Kidney glomerular epithelial cell (primary cell): ENCODE measurements around the gene ELL.

Experiments
- DNase-seq: peaks from one replicate; lab custom pipeline; 2025; lab: John Stamatoyannopoulos, UW

ELL gene

GRCh38 chr19:18397242-18398202 lies 124.3 kb downstream of the ELL start, which contains the start of gene LRRC25:
Gene LRRC25 (minus strand): TSS chr19:18397622. CDS start chr19:18396963, 659 bp downstream.
- DNase-seq, result no peak

DNA sequence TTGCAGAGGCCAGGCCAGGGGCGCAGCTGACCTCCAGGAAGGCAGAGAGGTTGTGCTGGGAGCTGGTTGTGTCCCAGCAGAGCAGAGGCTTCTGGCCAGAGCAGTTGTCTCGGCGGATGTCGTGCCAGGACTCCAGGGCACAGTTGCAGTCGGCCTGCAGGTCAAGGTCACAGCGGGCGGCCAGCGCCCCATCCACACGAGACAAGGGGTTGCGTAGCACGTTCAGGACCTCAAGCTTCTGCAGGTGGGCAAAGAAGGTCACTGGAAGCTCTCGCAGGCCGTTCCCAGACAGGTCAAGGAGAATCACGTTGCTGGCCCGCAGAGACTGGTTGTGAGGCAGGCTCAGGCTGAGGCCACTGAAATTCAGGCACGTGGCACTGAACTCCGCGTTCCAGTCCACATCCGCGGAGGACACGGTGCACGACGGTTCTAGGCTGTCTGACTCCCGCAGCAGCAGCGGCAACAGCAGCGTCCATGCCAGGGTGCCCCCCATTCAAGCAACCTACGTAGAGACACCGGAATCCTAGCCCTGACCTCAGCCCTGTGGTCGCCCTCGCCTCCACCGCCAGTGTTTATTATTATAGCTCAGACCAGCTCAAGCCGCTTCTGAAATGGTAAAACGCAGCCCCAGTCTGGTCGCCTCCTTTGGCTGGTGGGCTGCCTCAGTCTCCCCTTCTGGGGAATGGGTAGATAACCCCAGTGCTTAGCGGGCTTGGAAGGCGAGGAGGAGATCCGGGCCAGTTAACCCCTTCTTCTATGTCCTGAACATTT lies 125.2 kb downstream of the ELL start:
- DNase-seq, result no peak

DNA sequence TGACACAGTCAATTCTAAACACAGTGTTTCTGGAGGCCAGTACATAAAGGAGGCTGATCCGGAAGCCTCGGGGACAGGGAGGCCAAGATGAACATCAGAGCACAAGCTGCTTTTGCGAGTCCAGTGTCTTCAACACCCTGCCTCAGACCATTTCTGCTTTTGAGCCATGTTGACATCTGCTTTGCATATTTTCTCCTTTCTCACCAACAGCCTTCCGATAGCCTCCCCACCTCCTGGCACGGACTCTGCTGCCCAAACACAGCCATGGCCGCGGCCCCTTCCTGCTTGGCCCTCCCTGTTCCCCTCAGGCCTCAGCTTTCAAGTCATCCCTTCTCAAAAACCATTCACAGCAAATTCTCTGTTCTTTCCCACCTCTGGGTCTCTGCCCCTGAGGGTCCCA lies 128.0 kb downstream of the ELL start:
- no peak for DNase-seq

DNA sequence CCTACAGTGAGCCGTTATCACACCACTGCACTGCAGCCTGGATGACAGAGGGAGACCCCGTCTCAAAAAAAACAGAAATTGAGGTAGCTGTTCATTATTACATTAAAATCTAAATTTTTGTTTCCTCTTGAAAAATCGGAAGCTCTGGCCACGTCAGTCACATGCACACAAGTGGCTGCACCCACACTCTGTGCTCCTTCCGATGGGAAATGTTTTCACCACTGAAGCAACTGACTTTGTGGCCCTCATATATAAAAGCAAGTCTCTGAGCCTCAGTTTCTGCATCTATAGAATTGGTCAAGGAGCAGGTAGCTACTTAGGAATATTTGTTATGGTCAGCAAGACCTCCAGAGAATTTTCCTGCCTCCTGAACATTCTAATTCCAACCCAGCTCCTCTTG lies 128.9 kb downstream of the ELL start:
- no peak for DNase-seq
